ENCODE results near the gene AFAP1L2.

The AFAP1L2 gene

GRCh38 chr10:114260366-114260765 is 143.9 kb downstream of the AFAP1L2 start:
- DNase-seq: no peak

GRCh38 chr10:114259824-114260223 is 144.5 kb downstream of the AFAP1L2 start:
- no peak for DNase-seq

- DNase-seq: no peak
These were observed 145.9 kb downstream of the AFAP1L2 start for GRCh38 chr10:114258274-114258840.

GRCh38 chr10:114257498-114257897 is 146.8 kb downstream of the AFAP1L2 start:
- DNase-seq: no peak

- no peak for DNase-seq
These were observed 147.5 kb downstream of the AFAP1L2 start for GRCh38 chr10:114256822-114257221.

GRCh38 chr10:114256008-114256765 is 148.1 kb downstream of the AFAP1L2 start:
- no peak for DNase-seq

GRCh38 chr10:114255227-114255626 is 149.1 kb downstream of the AFAP1L2 start:
- no peak for DNase-seq

GRCh38 chr10:114252883-114253282 is 151.4 kb downstream of the AFAP1L2 start:
- no peak for DNase-seq

- no peak for DNase-seq
These were observed 152.2 kb downstream of the AFAP1L2 start for GRCh38 chr10:114252092-114252491.

GRCh38 chr10:114250716-114251115 is 153.6 kb downstream of the AFAP1L2 start:
- DNase-seq: no peak

- no peak for DNase-seq
These were observed 154.1 kb downstream of the AFAP1L2 start for GRCh38 chr10:114250236-114250635.

- DNase-seq: no peak
These were observed 157.5 kb downstream of the AFAP1L2 start for GRCh38 chr10:114246679-114247305.

- DNase-seq: no peak
These were observed 159.0 kb downstream of the AFAP1L2 start for GRCh38 chr10:114245121-114245791.

Measured in NCI-H1694 (cell line).